ENCODE data around the gene SPRY1.

The SPRY1 gene

GRCh38 chr4:123412091-123412505, 15.5 kb downstream of the SPRY1 start:
- TF ChIP-seq MAX (IDR thresholded peaks at IDR 0.05; ENCODE audit: low read depth, low read length) (no peak), MYC (IDR thresholded peaks at IDR 0.05; ENCODE audit: low read depth, low read length) (no peak), POLR2A (IDR thresholded peaks at IDR 0.05; ENCODE audit: extremely low read depth, insufficient read length) (no peak)
- TF ChIP-seq, protein P1, sequence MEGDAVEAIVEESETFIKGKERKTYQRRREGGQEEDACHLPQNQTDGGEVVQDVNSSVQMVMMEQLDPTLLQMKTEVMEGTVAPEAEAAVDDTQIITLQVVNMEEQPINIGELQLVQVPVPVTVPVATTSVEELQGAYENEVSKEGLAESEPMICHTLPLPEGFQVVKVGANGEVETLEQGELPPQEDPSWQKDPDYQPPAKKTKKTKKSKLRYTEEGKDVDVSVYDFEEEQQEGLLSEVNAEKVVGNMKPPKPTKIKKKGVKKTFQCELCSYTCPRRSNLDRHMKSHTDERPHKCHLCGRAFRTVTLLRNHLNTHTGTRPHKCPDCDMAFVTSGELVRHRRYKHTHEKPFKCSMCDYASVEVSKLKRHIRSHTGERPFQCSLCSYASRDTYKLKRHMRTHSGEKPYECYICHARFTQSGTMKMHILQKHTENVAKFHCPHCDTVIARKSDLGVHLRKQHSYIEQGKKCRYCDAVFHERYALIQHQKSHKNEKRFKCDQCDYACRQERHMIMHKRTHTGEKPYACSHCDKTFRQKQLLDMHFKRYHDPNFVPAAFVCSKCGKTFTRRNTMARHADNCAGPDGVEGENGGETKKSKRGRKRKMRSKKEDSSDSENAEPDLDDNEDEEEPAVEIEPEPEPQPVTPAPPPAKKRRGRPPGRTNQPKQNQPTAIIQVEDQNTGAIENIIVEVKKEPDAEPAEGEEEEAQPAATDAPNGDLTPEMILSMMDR (IDR thresholded peaks at IDR 0.05; ENCODE audit: low read depth, low read length) = no peak
- peak; percentile 63 for DNase-seq (ENCODE audit: low read depth)
- no peak overlapping the region for H3K4me3 ChIP-seq (ENCODE audit: low read depth, low read length)

DNA sequence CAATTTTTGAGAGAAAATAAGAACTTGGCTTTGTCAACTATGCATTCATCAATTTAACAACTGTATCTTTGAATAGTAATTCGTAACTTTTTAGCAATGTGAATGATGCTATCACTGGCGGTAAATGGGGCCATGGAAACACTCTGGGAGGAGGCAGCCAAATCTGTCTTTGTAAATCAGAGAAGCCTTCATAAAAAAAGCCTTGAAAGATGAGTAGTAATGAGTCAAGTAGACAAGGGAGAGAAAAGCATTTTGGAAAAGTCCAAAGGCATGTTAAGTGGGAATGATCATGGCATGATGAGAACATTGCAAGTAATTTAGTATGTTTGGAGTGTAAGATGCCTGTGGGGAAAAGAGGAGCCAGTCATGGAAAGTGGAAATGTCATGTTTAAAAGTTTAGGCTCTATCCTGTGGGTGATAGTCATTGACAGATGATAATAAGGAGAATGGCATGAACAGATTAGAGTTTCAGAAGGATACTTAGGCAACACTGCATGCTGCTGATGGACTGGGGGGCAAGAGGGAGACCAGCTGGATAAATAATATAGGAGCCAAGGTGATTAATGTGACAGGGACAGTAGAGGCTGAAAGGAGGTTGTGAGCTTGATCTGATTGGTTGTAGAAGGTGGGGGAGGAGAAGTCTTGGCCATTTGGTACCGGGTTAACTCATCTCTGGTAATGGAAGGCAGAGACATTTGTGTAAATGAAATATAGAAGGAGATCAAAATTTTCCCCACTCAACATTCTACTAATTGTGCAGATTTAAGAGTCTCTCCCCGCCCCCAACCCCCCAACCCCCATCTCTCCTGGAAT, 16.3 kb downstream of the SPRY1 start:
- TF ChIP-seq POLR2A (IDR thresholded peaks at IDR 0.05; ENCODE audit: extremely low read depth, insufficient read length) (no peak), MAX (IDR thresholded peaks at IDR 0.05; ENCODE audit: low read depth, low read length) (no peak), MYC (IDR thresholded peaks at IDR 0.05; ENCODE audit: low read depth, low read length) (no peak)
- no peak for DNase-seq (ENCODE audit: low read depth)
- no peak overlapping the region for H3K4me3 ChIP-seq (ENCODE audit: low read depth, low read length)

- TF ChIP-seq MAX (IDR thresholded peaks at IDR 0.05; ENCODE audit: low read depth, low read length) = no peak
- no peak for TF ChIP-seq MYC (IDR thresholded peaks at IDR 0.05; ENCODE audit: low read depth, low read length)
- TF ChIP-seq, protein P1 (IDR thresholded peaks at IDR 0.05; ENCODE audit: low read depth, low read length) = no peak
- no peak for TF ChIP-seq POLR2A (IDR thresholded peaks at IDR 0.05; ENCODE audit: extremely low read depth, insufficient read length)
- peak; percentile 27 for DNase-seq (ENCODE audit: low read depth)
- H3K4me3 ChIP-seq (ENCODE audit: low read depth, low read length) = peak overlapping the region; percentile 36
Measured at GRCh38 chr4:123415576-123415975, 19.0 kb downstream of the SPRY1 start.

GRCh38 chr4:123415977-123416376, 19.4 kb downstream of the SPRY1 start:
- peak; percentile 94 for DNase-seq (ENCODE audit: low read depth)
- peak overlapping the region; percentile 36 for H3K4me3 ChIP-seq (ENCODE audit: low read depth, low read length)
- no peak for TF ChIP-seq POLR2A (IDR thresholded peaks at IDR 0.05; ENCODE audit: extremely low read depth, insufficient read length)
- TF ChIP-seq MAX (IDR thresholded peaks at IDR 0.05; ENCODE audit: low read depth, low read length) = no peak
- TF ChIP-seq, protein P1 (IDR thresholded peaks at IDR 0.05; ENCODE audit: low read depth, low read length) = no peak
- peak; percentile 44; the same call in 1 of the 2 replicates for TF ChIP-seq MYC (IDR thresholded peaks at IDR 0.05; ENCODE audit: low read depth, low read length)

GRCh38 chr4:123417813-123418212, 21.2 kb downstream of the SPRY1 start:
- H3K4me3 ChIP-seq (ENCODE audit: low read depth, low read length) = no peak overlapping the region
- TF ChIP-seq MYC (IDR thresholded peaks at IDR 0.05; ENCODE audit: low read depth, low read length) (no peak), MAX (IDR thresholded peaks at IDR 0.05; ENCODE audit: low read depth, low read length) (no peak)
- DNase-seq (ENCODE audit: low read depth) = no peak

- DNase-seq (ENCODE audit: low read depth) = peak; percentile 92
- H3K4me3 ChIP-seq (ENCODE audit: low read depth, low read length) = peak overlapping the region; percentile 38
- TF ChIP-seq MYC (IDR thresholded peaks at IDR 0.05; ENCODE audit: low read depth, low read length) (no peak), MAX (IDR thresholded peaks at IDR 0.05; ENCODE audit: low read depth, low read length) (no peak)
- TF ChIP-seq, protein P1 (IDR thresholded peaks at IDR 0.05; ENCODE audit: low read depth, low read length) = no peak
Measured at GRCh38 chr4:123418351-123418931, 21.8 kb downstream of the SPRY1 start.
